Fibroblast of gingiva (primary cell): ENCODE data around the gene LPO.

ENCODE experiments used
- DNase-seq: peaks from one replicate; pipeline ENCODE4 v3.0.0-alpha.2; 2011; ENCODE audit warnings: low read depth

The LPO gene

GRCh38 chr17:58263773-58264172 is 25.4 kb downstream of the LPO start:
- DNase-seq, result no peak

- DNase-seq, result no peak
Measured at GRCh38 chr17:58264407-58265103, 26.2 kb downstream of the LPO start.

- DNase-seq, result no peak
Measured at GRCh38 chr17:58265271-58265670, 26.9 kb downstream of the LPO start.

GRCh38 chr17:58265902-58266875 is 27.8 kb downstream of the LPO start:
- no peak for DNase-seq

GRCh38 chr17:58267347-58268324 is 29.3 kb downstream of the LPO start:
- DNase-seq, result no peak

- no peak for DNase-seq
Measured at GRCh38 chr17:58268326-58268725, 29.9 kb downstream of the LPO start.

GRCh38 chr17:58268774-58269556 is 30.6 kb downstream of the LPO start:
- DNase-seq, result no peak

- DNase-seq, result no peak
Measured at GRCh38 chr17:58269557-58270291, 31.3 kb downstream of the LPO start.

GRCh38 chr17:58270476-58271215 is 32.3 kb downstream of the LPO start:
- no peak for DNase-seq

- DNase-seq, result no peak
Measured at GRCh38 chr17:58271216-58271931, 33.0 kb downstream of the LPO start.

GRCh38 chr17:58272367-58273280 is 34.2 kb downstream of the LPO start:
- no peak for DNase-seq

GRCh38 chr17:58273453-58274104 is 35.2 kb downstream of the LPO start:
- DNase-seq, result no peak

- no peak for DNase-seq
Measured at GRCh38 chr17:58275417-58275816, 37.0 kb downstream of the LPO start.

- no peak for DNase-seq
Measured at GRCh38 chr17:58276423-58276822, 38.0 kb downstream of the LPO start.

GRCh38 chr17:58277107-58277801 is 38.9 kb downstream of the LPO start:
- DNase-seq, result no peak

GRCh38 chr17:58277802-58278595 is 39.6 kb downstream of the LPO start:
- no peak for DNase-seq
